G401 (cell line): ENCODE data around the gene AKTIP. TPM values are rescaled to one million over a fixed set of nuclear protein-coding genes. Genes with fewer than 3 reads are reported as not detected.
"Not testable (repeated sequence)": the region's sequence is repeated elsewhere in the genome, so short reads cannot be mapped to it uniquely, and the experiment has no call there.

Experiments used
- DNase-seq: peaks from one replicate; pipeline ENCODE4 v3.0.0-alpha.2; 2015; ENCODE audit warnings: low spot score
- in situ Hi-C: cut with HindIII; loops from 2 replicates; pipeline ENCODE4 v1.10.0; 2016; ENCODE audit warnings: low sequenced_read_pairs, mixed read lengths
- total RNA-seq: library from RNA; depleted of rRNA; stranded (reverse); fragments of >200 nt; shearing (Covaris generic); gene quantifications from 2 replicates; pipeline ENCODE4 v1.2.3, GENCODE V29; 2014

Gene AKTIP
- total RNA-seq, 1 experiment from 2014 or later, result 30.0 TPM

GRCh38 chr16:53518550-53519416 is 15.8 kb upstream of the AKTIP start:
- DNase-seq, result no peak
- in situ Hi-C loops, result no loop called here

GRCh38 chr16:53517851-53518250 is 14.8 kb upstream of the AKTIP start:
- in situ Hi-C loops, result no loop called here
- DNase-seq, result no peak

GRCh38 chr16:53515811-53516210 is 12.8 kb upstream of the AKTIP start:
- in situ Hi-C loops, result no loop called here
- DNase-seq, result no peak

- no peak for DNase-seq
- in situ Hi-C loops, result no loop called here
Observed at GRCh38 chr16:53515259-53515658, 12.2 kb upstream of the AKTIP start.

GRCh38 chr16:53512795-53513194 is 9.8 kb upstream of the AKTIP start:
- DNase-seq, in situ Hi-C loops: not testable (repeated sequence)

- no peak for DNase-seq
- in situ Hi-C loops, result no loop called here
Observed at GRCh38 chr16:53511403-53512280, 8.6 kb upstream of the AKTIP start.

DNA sequence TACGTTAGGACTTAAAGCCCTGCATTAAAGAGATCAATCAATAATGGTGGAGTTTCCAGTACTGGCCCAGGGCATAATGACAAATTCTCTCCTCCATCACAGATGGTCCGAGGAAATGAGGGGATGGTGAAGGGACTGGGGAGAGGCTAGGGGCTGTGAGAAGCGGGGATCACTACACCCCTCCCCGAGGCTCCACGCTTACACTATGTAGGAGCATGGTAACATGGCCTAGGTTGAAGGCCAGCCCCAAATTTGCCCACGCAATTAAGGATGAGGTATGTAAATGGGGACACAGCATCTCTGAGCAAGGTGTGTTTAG is 8.0 kb upstream of the AKTIP start:
- in situ Hi-C loops, result no loop called here
- DNase-seq, result no peak

- DNase-seq, result no peak
- in situ Hi-C loops, result no loop called here
Observed at GRCh38 chr16:53510704-53511070, 7.7 kb upstream of the AKTIP start.

DNA sequence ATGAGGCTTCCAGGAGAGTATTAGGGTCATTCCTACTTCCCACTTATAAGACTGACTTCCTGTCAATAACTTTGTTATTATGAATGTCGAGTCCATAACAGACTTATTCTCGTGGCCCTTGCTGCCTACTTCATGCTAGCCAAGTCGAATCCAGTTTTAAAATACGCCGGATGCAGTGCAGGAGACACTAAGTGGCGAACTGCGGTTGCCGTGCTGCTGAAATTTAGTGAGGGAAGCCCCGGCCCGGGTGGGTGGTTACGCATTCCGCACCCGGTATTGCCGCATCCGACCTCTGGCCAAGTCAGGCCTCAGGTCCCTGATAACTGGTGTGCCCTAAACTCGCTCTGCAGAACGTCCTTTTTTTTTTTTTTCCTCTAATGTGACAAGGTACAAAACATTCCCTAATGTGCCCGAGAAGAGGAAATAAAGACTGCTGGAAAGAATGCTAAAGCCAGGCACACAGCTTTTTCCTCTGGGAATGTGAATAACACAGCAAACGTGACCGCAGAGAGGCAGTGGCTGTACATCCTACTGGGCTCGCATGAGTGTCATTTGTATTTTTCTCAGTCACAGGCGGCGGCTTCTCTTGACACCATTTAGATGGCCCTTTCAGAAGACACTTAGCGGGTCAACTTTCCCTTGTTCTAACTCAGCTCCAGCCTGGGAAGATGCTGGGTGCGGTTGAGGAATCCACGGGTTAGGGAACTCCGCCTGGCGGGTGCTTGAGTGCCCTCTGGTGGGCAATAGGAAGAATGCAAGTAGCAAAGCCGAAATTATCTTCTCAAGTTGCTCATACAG is 7.1 kb upstream of the AKTIP start:
- DNase-seq, result peak; percentile 79
- in situ Hi-C loops, result no loop called here

GRCh38 chr16:53507464-53508179 is 4.6 kb upstream of the AKTIP start:
- DNase-seq, result no peak
- in situ Hi-C loops, result no loop called here

DNA sequence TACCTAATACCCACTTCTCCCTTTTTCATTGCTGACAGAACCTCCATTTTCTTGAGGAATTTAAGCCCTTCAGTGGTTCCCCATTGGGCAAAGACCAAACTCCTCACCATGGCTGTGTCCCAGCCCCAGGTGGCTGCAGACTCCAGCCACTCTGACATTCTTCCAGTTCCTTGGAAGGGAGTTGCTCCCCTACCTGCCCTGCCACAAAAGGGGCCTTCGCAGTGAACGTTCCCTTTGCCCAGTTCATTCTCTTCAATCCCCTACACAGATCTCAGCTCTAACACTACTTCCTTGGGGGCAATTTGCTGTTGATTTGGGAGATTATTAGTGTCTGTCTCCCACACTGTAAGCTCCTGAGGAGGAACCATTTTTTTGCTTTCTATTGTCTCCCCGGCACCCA is 3.2 kb upstream of the AKTIP start:
- in situ Hi-C loops, result no loop called here
- DNase-seq, result no peak

GRCh38 chr16:53504665-53505064 is 1.7 kb upstream of the AKTIP start:
- in situ Hi-C loops, result no loop called here
- DNase-seq, result no peak

GRCh38 chr16:53503991-53504663 is 1.1 kb upstream of the AKTIP start:
- DNase-seq, result peak; percentile 55
- in situ Hi-C loops, result no loop called here

DNA sequence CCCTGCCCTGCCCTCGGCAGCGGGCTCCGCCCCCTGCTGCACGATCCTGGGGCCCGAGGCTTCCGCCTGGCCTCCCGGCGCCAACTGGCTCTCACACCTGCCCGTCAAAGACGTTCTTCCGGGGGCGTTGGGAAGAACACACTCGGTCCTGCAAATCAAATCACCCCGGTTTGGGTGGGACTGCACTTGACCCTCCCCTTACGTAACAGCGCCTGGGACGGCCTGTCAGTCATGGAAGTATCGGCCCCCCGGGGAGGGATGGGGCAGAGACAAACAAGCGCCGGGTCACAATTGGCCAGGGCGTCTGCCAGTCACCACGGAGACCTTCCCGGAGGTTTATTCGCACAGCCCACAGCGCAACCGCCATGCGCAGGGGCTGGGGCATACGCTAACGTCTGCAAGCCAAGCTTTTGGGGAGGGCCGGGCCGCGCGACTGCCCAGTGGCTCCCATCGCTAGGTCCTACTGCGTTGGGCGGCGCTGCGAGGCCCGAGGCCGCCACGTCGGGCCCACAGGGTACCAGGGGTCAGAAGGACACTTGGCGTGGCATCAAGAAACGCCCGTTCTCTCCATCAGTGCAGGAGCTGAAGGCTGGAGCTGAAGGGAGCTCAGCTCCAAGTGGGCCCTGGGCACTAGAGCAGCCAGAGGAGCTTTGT is 388 bp upstream of the AKTIP start:
- DNase-seq, result peak; percentile 100
- in situ Hi-C loops, result no loop called here

- in situ Hi-C loops, result no loop called here
- DNase-seq, result no peak
Observed at GRCh38 chr16:53501216-53501859, 1.7 kb downstream of the AKTIP start.

GRCh38 chr16:53498984-53499383 is 4.0 kb downstream of the AKTIP start:
- in situ Hi-C loops, result no loop called here
- no peak for DNase-seq

GRCh38 chr16:53495325-53495724 is 7.7 kb downstream of the AKTIP start:
- DNase-seq, result no peak
- in situ Hi-C loops, result no loop called here

GRCh38 chr16:53494636-53495035 is 8.4 kb downstream of the AKTIP start:
- DNase-seq, result no peak
- in situ Hi-C loops, result no loop called here
